Kidney (tissue), 14 donors: ENCODE data around the gene GOLPH3. TPM values are rescaled to one million over a fixed set of nuclear protein-coding genes. Genes with fewer than 3 reads are reported as not detected.
A peak's percentile ranks its signal among the peaks of the same experiment; 100 is the strongest.

Source experiments
- DNase-seq, 5 donors: peaks; one replicate each; pipeline ENCODE4 v3.0.0-alpha.2; 2013 to 2020
- FAIRE-seq: peaks from 2 replicates; lab custom pipeline; 2012; peaks lifted over from hg19 to GRCh38; lab: Jason Lieb, UNC
- H3K27ac ChIP-seq, 2 donors: one replicate each; pipeline ENCODE4 v1.7.0; 2013; ENCODE audit warnings: low read depth in 2 of 2, low read length in 2 of 2, inconsistent platforms in 1 of 2
- H3K27me3 ChIP-seq: one replicate; pipeline ENCODE4 v1.7.1; 2013; ENCODE audit warnings: low read length, inconsistent platforms; ENCODE audit not compliant: control insufficient read depth, insufficient read depth
- H3K36me3 ChIP-seq, 3 donors: one replicate each; pipeline versions ENCODE4 v1.7.0 to v1.7.1; 2013; ENCODE audit warnings: low read length in 3 of 3, control low read depth in 1 of 3, inconsistent platforms in 1 of 3; ENCODE audit not compliant: insufficient read depth in 3 of 3, control insufficient read depth in 2 of 3
- H3K4me1 ChIP-seq, 3 donors: one replicate each; pipeline versions ENCODE4 v1.7.0 to v1.7.1; 2013; ENCODE audit warnings: low read length in 3 of 3, inconsistent platforms in 1 of 3, low read depth in 1 of 3; ENCODE audit not compliant: control insufficient read depth in 2 of 3, insufficient read depth in 2 of 3
- H3K4me3 ChIP-seq, 3 donors: one replicate each; pipeline versions ENCODE4 v1.7.0 to v1.8.1; 2013; ENCODE audit warnings: low read length in 3 of 3, control low read depth in 1 of 3, inconsistent platforms in 1 of 3
- H3K9ac ChIP-seq, 3 donors: one replicate each; pipeline versions ENCODE4 v1.7.0 to v1.7.1; 2013; ENCODE audit warnings: low read length in 3 of 3, control low read depth in 1 of 3, inconsistent platforms in 1 of 3
- H3K9me3 ChIP-seq, 3 donors: one replicate each; pipeline versions ENCODE4 v1.7.0 to v1.7.1; 2013; ENCODE audit warnings: low read length in 3 of 3, control low read depth in 1 of 3, inconsistent platforms in 1 of 3; ENCODE audit not compliant: control insufficient read depth in 2 of 3, insufficient read depth in 1 of 3
- CTCF ChIP-seq: IDR thresholded peaks from 3 replicates; pipeline ENCODE4 v1.5.1; 2012; ENCODE audit warnings: mild to moderate bottlenecking, moderate library complexity, borderline replicate concordance; ENCODE audit not compliant: insufficient read depth; ENCODE audit errors: extremely low read depth
- intact Hi-C: fragments of 100-400 bp; cut with DNase I; formaldehyde crosslinking; loops from one replicate; pipeline ENCODE4 v1.11.1; 2022
- polyA plus RNA-seq: library from polyadenylated mRNA; stranded (reverse); fragments of 350-450 nt; fragmentation: Illumina TruSeq; extraction: RNeasy Lipid Tissue Mini Kit (QIAGEN cat#74804); gene quantifications from one replicate; pipeline ENCODE4 v1.2.3, GENCODE V29; 2014; ENCODE audit warnings: low read depth, low replicate concordance; ENCODE audit not compliant: insufficient read depth
- total RNA-seq: library from RNA; stranded (reverse); fragmentation: NEBNext Ultra II Directional; extraction: Animal tissue kit (Norgen Biotek cat#: 25700); gene quantifications from one replicate; pipeline ENCODE4 v1.2.1, GENCODE V29; 2021
- donor health status: control.
- donor health status: control.
- donor health status: control.
- donor health status: control.
- donor health status: control.
- donor health status: DM: yes; HTN: yes; CAD: no.
- donor health status: Normal renal cell carcinoma (clear cell type).

Gene GOLPH3
- total and polyA plus RNA-seq, 2 donors from 2014 or later, result 38.5 to 118 TPM

- Histone ChIP-seq H3K27ac (no peak overlapping the region), H3K27me3 (no peaks in the 10 kb centered on the region), H3K9me3 (no peaks in the 10 kb centered on the region), H3K4me1 (no peaks in the 10 kb centered on the region), H3K9ac (no peak overlapping the region), H3K4me3 (no peak overlapping the region), H3K36me3 (no peaks in the 10 kb centered on the region)
- intact Hi-C loops, result no loop called here
- DNase-seq, result no peak
- TF ChIP-seq CTCF, result no peak
- FAIRE-seq, result no peak
These were observed 27.1 kb upstream of the GOLPH3 start for GRCh38 chr5:32201122-32201753.

- H3K27ac ChIP-seq, result no peak overlapping the region
- intact Hi-C loops, result no loop called here
- H3K4me3 ChIP-seq, result no peak overlapping the region
- H3K27me3 ChIP-seq, result no peaks in the 10 kb centered on the region
- no peaks in the 10 kb centered on the region for H3K4me1 ChIP-seq
- FAIRE-seq (no peak), DNase-seq (no peak)
- H3K36me3 ChIP-seq, result no peaks in the 10 kb centered on the region
- no peaks in the 10 kb centered on the region for H3K9me3 ChIP-seq
- H3K9ac ChIP-seq, result no peak overlapping the region
- no peak for TF ChIP-seq CTCF
These were observed 22.9 kb upstream of the GOLPH3 start for GRCh38 chr5:32197032-32197431.

- H3K4me3 ChIP-seq, result no peak overlapping the region
- H3K9ac ChIP-seq, result no peak overlapping the region
- no peaks in the 10 kb centered on the region for H3K27me3 ChIP-seq
- H3K9me3 ChIP-seq, result no peaks in the 10 kb centered on the region
- FAIRE-seq (no peak), DNase-seq (no peak)
- no peaks in the 10 kb centered on the region for H3K36me3 ChIP-seq
- no peak overlapping the region for H3K27ac ChIP-seq
- intact Hi-C loops, result no loop called here
- no peak for TF ChIP-seq CTCF
- H3K4me1 ChIP-seq, result no peaks in the 10 kb centered on the region
These were observed 21.1 kb upstream of the GOLPH3 start for GRCh38 chr5:32195265-32195664.

- Histone ChIP-seq H3K4me1 (no peaks in the 10 kb centered on the region), H3K9me3 (no peaks in the 10 kb centered on the region), H3K9ac (no peak overlapping the region), H3K4me3 (peak overlapping the region in 2 of 3 donors; percentile 10 to 26), H3K36me3 (no peaks in the 10 kb centered on the region), H3K27ac (no peak overlapping the region), H3K27me3 (no peaks in the 10 kb centered on the region)
- FAIRE-seq (peak; percentile 41), DNase-seq (peak in 4 of 5 donors; percentile 68 to 94 (median 80))
- intact Hi-C loops, result no loop called here
- no peak for TF ChIP-seq CTCF
These were observed 19.5 kb upstream of the GOLPH3 start for GRCh38 chr5:32193591-32193990.
